GM10266 (cell line): ENCODE results near the gene CDK2AP2.
"Not testable (repeated sequence)": the region's sequence is repeated elsewhere in the genome, so short reads cannot be mapped to it uniquely, and the experiment has no call there.

Source experiments
- DNase-seq: peaks from one replicate; pipeline ENCODE4 v3.0.0; 2012; ENCODE audit errors: extremely low spot score
- CTCF ChIP-seq: IDR thresholded peaks from 2 replicates; pipeline ENCODE4 v1.5.1; 2012; ENCODE audit warnings: mild to moderate bottlenecking, low read depth; ENCODE audit not compliant: control insufficient read depth, insufficient read depth; ENCODE audit errors: missing control alignments

CDK2AP2 gene

GRCh38 chr11:67517784-67518552 is 10.0 kb upstream of the CDK2AP2 start:
- TF ChIP-seq CTCF = no peak
- DNase-seq = peak; percentile 10

GRCh38 chr11:67516806-67517205 is 8.8 kb upstream of the CDK2AP2 start:
- TF ChIP-seq CTCF = no peak
- no peak for DNase-seq

GRCh38 chr11:67514116-67514515 is 6.2 kb upstream of the CDK2AP2 start:
- no peak for DNase-seq
- no peak for TF ChIP-seq CTCF

DNA sequence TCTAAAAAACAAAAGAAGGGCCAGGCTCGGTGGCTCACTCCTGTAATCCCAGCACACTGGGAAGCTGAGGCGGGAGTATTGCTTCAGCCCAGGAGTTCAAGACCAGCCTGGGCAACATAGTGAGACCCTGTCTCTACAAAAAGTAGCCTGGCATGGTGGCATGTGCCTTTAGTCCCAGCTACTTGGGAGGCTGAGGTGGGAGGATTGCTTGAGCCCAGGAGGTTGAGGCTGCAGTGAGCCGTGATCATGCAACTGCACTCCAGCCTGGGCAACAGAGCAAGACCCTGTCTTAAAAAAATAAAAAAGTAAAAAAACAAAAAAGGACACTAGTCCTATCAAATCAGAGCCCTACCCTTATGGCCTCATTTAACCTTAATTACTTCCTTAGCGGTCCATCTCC is 3.6 kb upstream of the CDK2AP2 start:
- not testable (repeated sequence) for DNase-seq

DNA sequence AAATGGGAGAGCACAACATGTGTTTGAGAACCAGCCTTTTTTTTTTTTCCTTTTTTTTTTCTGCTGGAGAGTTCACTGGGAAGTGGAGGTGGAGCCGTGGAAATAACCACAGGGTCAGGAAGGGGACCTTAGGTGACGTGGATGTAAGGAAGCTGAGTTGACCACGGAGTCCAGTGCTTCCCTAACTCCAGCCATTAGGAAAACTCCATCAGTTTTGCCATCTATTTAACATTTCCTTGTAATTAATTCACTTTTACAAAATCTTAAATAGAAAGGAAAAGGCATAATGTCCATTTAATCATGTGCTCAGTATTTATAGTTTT is 2.0 kb upstream of the CDK2AP2 start:
- no peak for TF ChIP-seq CTCF
- no peak for DNase-seq

DNA sequence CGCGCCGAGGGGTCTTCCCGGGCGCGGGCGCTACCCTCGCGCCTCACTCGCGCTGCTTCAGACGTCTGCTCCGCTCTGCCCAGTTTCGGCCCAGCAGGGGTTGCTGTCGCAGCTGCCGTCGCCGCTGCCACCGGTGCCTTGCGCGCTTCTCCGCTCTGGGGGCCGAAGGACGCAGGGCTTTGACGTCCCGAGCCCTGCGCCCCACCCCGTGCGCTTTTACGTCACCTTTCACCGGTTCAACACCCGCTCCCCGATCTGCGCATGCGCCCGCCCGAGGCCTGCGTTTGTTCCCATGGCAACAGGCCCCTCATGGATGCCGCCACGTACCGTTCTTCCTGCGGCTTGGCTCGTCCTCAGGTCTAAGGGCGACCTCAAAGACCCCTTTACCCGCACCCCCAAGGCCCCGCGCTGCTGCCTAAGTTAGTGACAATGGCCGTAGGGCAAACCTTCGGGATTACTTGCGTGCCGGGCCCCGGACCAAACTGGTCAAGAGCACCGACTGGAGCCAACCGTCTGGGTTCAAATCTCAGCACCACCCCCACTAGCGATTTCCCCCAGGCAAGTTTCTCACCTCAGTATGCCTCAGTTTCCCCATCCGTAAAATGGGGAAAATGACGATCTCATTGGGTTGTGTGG is 642 bp upstream of the CDK2AP2 start:
- peak; percentile 99 for DNase-seq
- TF ChIP-seq CTCF = no peak

DNA sequence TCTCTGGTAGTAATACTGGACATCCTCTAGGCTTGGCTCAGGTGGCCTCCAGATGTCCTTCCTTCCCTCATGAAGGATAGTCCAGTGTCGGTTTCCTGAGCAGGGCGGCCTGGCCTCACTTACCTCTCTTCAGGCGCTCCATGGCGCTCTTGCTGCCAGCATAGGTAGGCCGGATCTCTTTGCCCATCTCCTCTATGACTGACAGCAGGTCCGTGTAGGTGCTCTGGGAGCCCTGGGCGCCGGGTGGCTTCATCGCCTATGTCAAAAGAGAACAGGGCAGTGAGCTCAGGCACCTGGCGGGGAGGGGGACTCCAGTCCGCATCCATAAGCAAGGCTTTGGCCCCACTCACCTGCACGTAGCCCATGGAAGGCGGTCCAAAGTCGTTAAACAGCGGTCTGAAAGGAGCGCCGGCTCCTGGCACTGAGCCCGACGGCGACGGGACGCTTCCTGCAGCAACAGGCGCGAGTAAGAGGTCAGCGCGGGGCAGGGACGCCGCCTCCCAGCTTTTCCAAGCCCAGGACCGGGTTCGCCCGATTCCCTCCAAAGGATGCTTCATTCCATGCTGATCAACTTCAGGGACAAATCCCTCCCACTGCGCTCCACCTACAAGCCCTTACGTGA is 609 bp downstream of the CDK2AP2 start:
- no peak for TF ChIP-seq CTCF
- DNase-seq = no peak
